SHP77 treated with DMSO at 0.1 percent for 48 hours (cell line): ENCODE data around the gene GRIN2D.

Experiments
- DNase-seq: peaks from one replicate; lab custom pipeline; 2025; lab: John Stamatoyannopoulos, UW

GRIN2D gene

DNA sequence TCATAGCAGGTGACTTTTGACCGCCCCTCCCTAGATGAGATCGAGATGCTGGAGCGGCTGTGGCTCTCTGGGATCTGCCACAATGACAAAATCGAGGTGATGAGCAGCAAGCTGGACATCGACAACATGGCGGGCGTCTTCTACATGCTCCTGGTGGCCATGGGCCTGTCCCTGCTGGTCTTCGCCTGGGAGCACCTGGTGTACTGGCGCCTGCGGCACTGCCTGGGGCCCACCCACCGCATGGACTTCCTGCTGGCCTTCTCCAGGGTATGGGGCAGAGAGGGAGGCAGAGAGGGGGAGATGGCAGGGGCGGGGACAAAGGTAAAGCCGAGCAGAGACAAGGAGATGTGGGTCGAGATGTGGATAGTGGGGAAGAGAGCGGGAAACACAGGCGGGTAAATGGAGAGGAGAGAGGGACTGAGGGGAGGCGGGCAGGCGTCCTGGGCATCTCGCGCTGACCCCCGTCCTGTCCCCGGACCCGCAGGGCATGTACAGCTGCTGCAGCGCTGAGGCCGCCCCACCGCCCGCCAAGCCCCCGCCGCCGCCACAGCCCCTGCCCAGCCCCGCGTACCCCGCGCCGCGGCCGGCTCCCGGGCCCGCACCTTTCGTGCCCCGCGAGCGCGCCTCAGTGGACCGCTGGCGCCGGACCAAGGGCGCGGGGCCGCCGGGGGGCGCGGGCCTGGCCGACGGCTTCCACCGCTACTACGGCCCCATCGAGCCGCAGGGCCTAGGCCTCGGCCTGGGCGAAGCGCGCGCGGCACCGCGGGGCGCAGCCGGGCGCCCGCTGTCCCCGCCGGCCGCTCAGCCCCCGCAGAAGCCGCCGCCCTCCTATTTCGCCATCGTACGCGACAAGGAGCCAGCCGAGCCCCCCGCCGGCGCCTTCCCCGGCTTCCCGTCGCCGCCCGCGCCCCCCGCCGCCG, 48.9 kb downstream of the GRIN2D start:
- no peak for DNase-seq

DNA sequence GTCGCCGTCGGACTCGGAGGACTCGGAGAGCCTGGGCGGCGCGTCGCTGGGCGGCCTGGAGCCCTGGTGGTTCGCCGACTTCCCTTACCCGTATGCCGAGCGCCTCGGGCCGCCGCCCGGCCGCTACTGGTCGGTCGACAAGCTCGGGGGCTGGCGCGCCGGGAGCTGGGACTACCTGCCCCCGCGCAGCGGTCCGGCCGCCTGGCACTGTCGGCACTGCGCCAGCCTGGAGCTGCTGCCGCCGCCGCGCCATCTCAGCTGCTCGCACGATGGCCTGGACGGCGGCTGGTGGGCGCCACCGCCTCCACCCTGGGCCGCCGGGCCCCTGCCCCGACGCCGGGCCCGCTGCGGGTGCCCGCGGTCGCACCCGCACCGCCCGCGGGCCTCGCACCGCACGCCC, 49.8 kb downstream of the GRIN2D start:
- DNase-seq, result no peak
